ENCODE measurements around the gene ACVR2A. TPM values are rescaled to one million over a fixed set of nuclear protein-coding genes. Genes with fewer than 3 reads are reported as not detected.
A peak's percentile ranks its signal among the peaks of the same experiment; 100 is the strongest.

The ACVR2A gene
- total RNA-seq, result 3.0 and 6.5 TPM in 2 replicates

GRCh38 chr2:147844697-147845410, at the start of gene ACVR2A:
ACVR2A (plus strand) TSS chr2:147845029; CDS start chr2:147845153, 124 bp downstream.
- peak within 1 kb of the TSS; percentile 75 for H3K4me3 ChIP-seq (ENCODE audit: low read depth, low read length)
- no peak for DNase-seq (ENCODE audit: low read depth)
- TF ChIP-seq, protein P1, sequence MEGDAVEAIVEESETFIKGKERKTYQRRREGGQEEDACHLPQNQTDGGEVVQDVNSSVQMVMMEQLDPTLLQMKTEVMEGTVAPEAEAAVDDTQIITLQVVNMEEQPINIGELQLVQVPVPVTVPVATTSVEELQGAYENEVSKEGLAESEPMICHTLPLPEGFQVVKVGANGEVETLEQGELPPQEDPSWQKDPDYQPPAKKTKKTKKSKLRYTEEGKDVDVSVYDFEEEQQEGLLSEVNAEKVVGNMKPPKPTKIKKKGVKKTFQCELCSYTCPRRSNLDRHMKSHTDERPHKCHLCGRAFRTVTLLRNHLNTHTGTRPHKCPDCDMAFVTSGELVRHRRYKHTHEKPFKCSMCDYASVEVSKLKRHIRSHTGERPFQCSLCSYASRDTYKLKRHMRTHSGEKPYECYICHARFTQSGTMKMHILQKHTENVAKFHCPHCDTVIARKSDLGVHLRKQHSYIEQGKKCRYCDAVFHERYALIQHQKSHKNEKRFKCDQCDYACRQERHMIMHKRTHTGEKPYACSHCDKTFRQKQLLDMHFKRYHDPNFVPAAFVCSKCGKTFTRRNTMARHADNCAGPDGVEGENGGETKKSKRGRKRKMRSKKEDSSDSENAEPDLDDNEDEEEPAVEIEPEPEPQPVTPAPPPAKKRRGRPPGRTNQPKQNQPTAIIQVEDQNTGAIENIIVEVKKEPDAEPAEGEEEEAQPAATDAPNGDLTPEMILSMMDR (conservative IDR thresholded peaks at IDR 0.05; ENCODE audit: low read depth, low read length), result no peak

- no peak for DNase-seq (ENCODE audit: low read depth)
- TF ChIP-seq, protein P1 (conservative IDR thresholded peaks at IDR 0.05; ENCODE audit: low read depth, low read length), result no peak
- H3K4me3 ChIP-seq (ENCODE audit: low read depth, low read length), result no peak overlapping the region
These were observed 44.5 kb upstream of the ACVR2A start for GRCh38 chr2:147800316-147800715.

GRCh38 chr2:147806846-147807245, 38.0 kb upstream of the ACVR2A start:
- DNase-seq (ENCODE audit: low read depth), result no peak
- H3K4me3 ChIP-seq (ENCODE audit: low read depth, low read length), result no peak overlapping the region
- TF ChIP-seq, protein P1 (conservative IDR thresholded peaks at IDR 0.05; ENCODE audit: low read depth, low read length), result no peak

DNA sequence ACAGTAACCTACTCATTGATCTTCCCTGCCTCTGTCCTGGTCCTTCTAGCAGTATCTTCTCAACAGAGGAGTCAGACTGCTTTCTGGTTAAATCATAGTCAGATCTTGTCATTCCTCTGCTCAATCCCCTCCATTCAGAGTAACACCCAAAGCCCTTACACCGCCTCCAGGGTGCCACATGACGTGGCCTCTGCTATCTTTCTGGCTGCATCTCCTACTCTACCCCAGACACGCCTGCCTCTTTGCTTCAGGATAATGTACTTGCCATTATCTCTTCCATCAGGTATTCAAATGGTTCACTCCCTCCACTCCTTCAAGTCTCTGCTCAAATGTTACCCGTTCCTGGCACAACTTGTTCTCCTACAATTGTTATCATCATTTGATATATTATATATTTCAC, 36.3 kb upstream of the ACVR2A start:
- TF ChIP-seq, protein P1 (conservative IDR thresholded peaks at IDR 0.05; ENCODE audit: low read depth, low read length), result no peak
- DNase-seq (ENCODE audit: low read depth), result no peak
- no peak overlapping the region for H3K4me3 ChIP-seq (ENCODE audit: low read depth, low read length)

- TF ChIP-seq, protein P1 (conservative IDR thresholded peaks at IDR 0.05; ENCODE audit: low read depth, low read length), result no peak
- no peak overlapping the region for H3K4me3 ChIP-seq (ENCODE audit: low read depth, low read length)
- no peak for DNase-seq (ENCODE audit: low read depth)
These were observed 33.7 kb upstream of the ACVR2A start for GRCh38 chr2:147810883-147811765.

DNA sequence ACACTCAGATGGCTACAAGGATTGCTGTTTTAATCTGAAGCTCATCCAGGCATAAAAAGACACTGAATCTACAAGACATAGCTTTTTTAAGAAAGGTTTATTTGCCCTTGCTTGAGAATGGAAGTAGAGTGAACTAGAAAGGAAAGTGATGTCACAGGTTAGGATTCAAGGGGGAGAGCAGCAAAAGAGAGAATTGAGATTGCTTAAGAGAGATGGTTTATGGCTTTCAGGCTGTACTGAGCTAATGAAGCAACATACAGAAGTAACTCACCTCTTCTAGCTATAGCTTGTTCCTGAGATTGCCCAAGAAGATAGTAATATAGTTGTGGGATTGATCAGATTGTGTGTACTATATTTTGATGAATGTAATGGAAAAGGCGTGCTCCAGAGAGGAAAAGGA, 26.1 kb upstream of the ACVR2A start:
- no peak for DNase-seq (ENCODE audit: low read depth)
- TF ChIP-seq, protein P1 (conservative IDR thresholded peaks at IDR 0.05; ENCODE audit: low read depth, low read length), result no peak
- H3K4me3 ChIP-seq (ENCODE audit: low read depth, low read length), result no peak overlapping the region

All from epithelial cell of proximal tubule (primary cell).